Umbilical cord (tissue), 2 donors: Measurements from ENCODE around the gene CSAG1. TPM values are rescaled to one million over a fixed set of nuclear protein-coding genes. Genes with fewer than 3 reads are reported as not detected.
"Not testable (repeated sequence)": the region's sequence is repeated elsewhere in the genome, so short reads cannot be mapped to it uniquely, and the experiment has no call there.

Experiments used
- DNase-seq: peaks from one replicate; pipeline ENCODE4 v3.0.0-alpha.2; 2015; ENCODE audit warnings: low spot score
- total RNA-seq: library from RNA; depleted of rRNA; stranded (reverse); fragments of >200 nt; gene quantifications from one replicate; pipeline ENCODE4 v1.2.3, GENCODE V29; 2014; ENCODE audit warnings: low replicate concordance; ENCODE audit not compliant: insufficient read depth

The CSAG1 gene
- total RNA-seq, 1 donor from 2014 or later: 2.6 TPM

- not testable (repeated sequence) for DNase-seq
These were observed 33.1 kb downstream of the CSAG1 start for GRCh38 chrX:152700390-152700789.

GRCh38 chrX:152697952-152698931 is 35.3 kb downstream of the CSAG1 start, which contains the start of gene MAGEA3:
MAGEA3 (plus strand) TSS chrX:152698794; CDS start chrX:152700833, 2,039 bp downstream.
- DNase-seq: not testable (repeated sequence)

DNA sequence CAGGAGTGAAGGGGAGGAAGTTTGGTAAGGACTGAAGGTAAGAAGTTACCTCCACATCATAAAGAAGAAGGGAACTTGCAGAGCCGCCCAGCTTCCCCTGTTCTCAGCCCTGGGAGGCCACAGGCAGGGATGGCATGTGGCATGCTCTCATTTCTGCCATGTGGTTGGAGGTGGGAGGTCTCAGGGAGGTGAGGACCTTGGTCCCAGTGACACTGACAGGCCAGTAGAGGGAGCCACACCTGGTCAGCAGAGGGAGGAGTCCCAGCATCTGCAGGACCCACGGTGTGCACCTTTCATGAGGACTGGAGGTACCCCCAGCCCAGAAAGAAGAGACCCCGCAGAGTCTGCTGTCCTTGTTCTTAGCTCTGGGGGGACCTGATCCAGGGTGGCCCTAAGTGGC is 52.5 kb downstream of the CSAG1 start:
- not testable (repeated sequence) for DNase-seq

Other genes with a start within 250 kb of the CSAG1 start
- 0.96 TPM for gene GABRQ, start 95.8 kb downstream of the CSAG1 start, total RNA-seq
- gene MAGEA3, start 34.9 kb downstream of the CSAG1 start, total RNA-seq: 1.2 TPM
- not detected for gene CSAG2, start 24.4 kb downstream of the CSAG1 start, total RNA-seq
- gene MAGEA2B, start 19.1 kb downstream of the CSAG1 start, total RNA-seq: not detected
- gene MAGEA12, start within 50 bp of the CSAG1 start, total RNA-seq: not detected
- 0.24 TPM for gene MAGEA2, start 20.1 kb upstream of the CSAG1 start, total RNA-seq
- gene CSAG3, start 25.5 kb upstream of the CSAG1 start, total RNA-seq: not detected
- not detected for gene MAGEA6, start 36.0 kb upstream of the CSAG1 start, total RNA-seq
- 32.3 TPM for gene CETN2, start 97.0 kb upstream of the CSAG1 start, total RNA-seq
- gene NSDHL, start 97.3 kb upstream of the CSAG1 start, total RNA-seq: 3.1 TPM
- 25.3 TPM for gene ZNF185, start 164.3 kb upstream of the CSAG1 start, total RNA-seq